ENCODE data around the gene KIAA0825.
"Not testable (repeated sequence)": the region's sequence is repeated elsewhere in the genome, so short reads cannot be mapped to it uniquely, and the experiment has no call there.

Gene KIAA0825

GRCh38 chr5:94159144-94159543, 459.3 kb downstream of the KIAA0825 start:
- no peak for DNase-seq

DNA sequence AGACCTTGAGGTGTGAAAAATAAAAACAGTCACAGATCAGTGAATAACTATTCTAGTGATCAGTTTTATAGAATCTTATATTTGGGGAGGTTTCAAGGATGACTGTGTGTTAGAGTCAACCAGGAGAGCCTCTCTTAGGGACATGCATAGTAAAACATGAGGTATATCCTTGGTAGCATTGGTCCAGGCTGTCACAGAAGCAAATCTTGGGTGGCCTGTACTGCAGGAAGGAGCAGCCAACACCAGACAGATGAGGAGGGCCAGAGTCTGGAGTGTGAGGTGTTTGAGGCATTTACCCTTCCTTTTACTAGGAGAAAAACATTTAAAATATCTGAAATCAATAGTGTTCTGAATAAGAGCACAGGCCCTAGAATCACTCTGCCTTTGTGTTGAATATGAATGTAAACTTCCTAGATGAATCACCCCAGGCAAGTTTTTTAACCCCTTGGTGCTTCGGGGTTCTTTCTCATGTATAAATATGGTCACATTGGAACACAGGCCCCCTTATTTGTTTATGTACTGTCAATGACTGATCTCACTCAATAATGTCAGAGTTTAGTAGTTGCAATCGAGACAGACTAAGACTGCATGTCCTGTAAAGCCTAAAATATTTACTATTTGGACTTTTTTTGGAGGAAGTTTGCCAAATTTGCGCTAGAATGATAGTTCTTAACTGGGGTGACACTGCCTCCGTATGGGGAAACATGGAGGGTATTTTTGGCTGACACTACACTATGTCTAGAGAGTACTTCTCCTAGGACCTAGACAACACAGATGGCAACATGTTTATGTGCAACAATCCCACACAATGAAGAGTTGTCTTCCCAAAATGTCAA, 460.5 kb downstream of the KIAA0825 start:
- DNase-seq = no peak

DNA sequence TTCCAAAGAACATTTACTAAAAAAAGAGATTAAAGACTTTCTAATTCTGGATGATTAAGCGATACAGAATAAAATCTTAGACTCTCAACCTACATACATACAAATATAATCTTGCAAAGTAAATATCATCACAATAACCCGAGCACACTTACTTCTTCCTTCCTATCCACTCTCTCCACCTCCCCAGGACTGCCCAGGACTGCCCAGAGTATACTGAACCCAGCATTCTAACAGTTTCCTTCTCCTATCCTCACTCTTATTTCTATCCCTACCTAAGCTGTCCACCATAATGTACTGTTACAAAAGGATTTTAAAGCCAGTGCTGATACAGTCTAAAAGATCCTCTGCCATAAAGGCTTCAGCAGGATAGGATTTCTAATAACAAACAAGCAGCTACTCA, 463.7 kb downstream of the KIAA0825 start:
- no peak for DNase-seq

- DNase-seq = no peak
These were observed 464.5 kb downstream of the KIAA0825 start for GRCh38 chr5:94153736-94154450.

GRCh38 chr5:94143621-94144020, 474.8 kb downstream of the KIAA0825 start:
- not testable (repeated sequence) for DNase-seq

DNA sequence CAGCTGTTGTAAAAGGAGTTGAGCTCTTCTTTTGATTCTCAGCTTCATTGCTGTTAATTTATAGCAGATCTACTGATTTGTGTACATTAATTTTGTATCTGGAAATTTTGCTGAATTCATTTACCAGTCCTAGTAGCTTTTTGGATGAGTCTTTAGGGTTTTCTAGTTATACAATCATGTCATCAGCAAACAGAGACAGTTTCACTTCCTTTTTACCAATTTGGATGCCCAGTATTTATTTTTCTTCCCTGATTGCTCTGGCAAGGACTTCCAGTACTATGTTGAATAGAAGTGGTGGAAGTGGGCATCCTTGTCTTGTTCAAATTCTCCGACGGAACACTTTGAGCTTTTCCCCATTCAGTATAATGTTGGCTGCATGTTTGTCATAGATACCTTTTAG, 478.1 kb downstream of the KIAA0825 start:
- DNase-seq = no peak

DNA sequence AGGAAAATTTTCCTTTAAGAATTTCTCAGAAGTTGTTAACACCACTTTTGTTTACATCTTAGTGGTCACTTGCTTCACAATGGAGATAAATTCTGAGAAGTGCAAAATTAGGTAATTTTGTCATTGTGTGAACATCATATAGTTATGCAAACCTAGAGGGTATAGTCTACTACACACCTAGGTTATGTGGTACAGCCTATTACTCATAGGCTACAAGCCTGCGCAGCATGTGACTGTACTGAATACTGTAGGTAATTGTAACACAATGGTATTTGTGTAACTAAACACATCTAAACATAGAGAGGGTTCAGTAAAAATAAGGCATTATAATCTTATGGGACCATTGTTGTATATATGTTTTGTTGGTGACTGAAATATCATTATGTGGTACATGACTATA, 488.3 kb downstream of the KIAA0825 start:
- no peak for DNase-seq

DNA sequence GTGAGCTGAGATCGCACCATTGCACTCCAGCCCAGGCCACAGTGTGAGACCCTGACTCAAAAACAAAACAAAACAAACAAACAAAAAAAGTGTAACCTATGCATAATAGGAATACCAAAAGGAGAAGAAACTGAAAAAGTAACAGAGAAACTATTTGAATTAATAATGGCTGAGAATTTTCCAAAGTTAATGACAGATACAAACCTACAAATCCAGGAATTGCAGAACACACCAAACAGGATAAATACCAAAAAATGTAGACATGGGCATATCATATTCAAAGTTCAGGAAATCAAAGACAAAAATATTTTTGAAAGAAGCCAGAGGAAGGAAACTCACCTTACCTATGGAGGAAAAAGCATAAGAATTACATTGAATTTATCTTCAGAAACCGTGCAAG, 493.3 kb downstream of the KIAA0825 start:
- no peak for DNase-seq

DNA sequence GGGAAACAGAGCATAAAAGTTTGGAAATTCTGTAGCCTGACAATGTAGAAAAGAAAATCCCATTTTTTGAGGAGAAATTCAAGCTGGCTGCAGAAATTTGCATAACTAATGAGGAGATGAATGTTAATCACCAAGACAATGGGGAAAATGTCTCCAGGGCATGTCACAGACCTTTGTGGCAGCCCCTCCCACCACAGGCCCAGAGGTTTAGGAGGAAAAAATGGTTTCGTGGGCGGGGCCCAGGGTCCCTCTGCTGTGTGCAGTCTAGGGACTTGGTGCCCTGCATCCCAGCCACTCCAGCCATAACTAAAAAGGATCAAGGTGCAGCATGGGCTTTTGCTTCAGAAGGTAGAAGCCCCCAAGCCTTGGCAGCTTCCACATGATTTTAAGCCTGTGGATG, 502.1 kb downstream of the KIAA0825 start:
- not testable (repeated sequence) for DNase-seq

GRCh38 chr5:94113087-94113486, 505.3 kb downstream of the KIAA0825 start:
- no peak for DNase-seq

DNA sequence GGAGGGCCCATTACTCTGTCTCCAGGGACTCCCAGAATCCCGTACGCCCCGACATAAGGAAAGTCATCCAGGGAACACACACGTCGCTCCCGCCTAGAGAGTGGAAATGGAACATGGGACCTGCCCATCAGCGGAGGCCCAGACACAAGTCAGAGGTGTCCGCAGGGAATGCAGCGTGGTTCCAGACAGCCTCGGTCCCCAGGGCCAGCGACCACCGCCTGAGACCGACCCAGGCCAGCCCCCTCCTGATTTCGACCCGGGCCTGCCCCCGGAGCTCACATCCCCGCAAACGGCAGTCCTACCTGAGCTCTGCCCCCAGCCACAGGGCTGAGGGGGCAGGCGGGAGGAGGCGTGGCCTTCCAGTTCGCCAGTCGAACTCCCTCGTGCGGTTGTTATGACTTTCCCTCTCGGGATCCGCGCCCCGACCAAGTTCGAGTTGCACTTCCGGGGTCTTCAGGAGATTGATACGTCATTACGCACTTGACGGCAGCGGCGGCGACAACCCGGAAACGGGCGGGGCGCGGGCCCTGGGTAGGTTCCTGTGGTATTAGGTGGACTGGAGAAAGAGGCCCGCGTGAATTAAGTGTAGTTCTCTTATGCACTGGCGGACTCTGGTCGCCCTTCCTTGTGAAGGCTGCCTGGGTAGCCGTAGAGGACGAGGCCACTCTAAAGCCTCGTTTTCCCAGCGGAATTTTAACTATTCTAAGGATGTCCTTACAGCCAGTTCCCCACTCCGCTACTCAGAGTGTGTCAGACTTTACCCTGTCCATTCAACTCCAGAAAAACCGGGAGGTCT, 507.0 kb downstream of the KIAA0825 start:
- peak; percentile 93 for DNase-seq

DNA sequence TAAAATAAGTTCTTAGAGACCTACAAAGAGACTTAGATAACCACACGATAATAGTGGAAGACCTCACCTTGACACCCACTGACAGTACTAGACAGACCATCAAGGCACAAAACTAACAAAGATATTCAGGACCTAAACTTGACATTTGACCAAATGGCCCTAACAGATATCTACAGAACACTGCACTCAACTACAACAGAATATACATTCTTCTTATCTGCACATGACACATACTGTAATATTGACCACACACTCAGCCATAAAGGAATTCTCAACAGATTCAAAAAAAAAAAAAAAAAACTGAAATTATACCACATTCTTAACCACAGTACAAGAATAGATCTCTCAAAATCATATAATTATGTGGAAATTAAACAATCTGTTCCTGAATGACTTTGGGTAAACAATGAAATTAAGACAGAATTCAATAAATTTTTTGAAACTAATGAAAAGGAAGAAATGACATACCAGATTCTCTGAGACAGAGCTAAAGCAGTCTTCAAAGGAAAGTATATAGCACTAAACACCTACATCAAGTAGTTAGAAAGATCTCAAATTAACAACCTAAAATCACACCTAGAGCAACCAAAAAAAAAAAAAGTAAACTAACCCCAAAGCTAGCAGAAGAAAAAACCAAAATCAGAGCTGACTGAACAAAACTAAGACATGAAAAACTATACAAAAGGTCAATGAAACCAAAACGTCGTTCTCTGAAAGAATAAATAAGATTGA, 514.7 kb downstream of the KIAA0825 start:
- DNase-seq = no peak

All from NCI-H748 treated with DMSO at 0.1 percent for 48 hours (cell line).